Stimulated activated CD4-positive, alpha-beta T cell treated with anti-CD3 and anti-CD28 coated beads, Interleukin-12 subunit alpha, Interleukin-12 subunit beta, amount 100 ng/mL, for 4 hours (primary cell): ENCODE data around the gene ASPDH.
A peak's percentile ranks its signal among the peaks of the same experiment; 100 is the strongest.

Source experiments
- DNase-seq: peaks from one replicate; pipeline ENCODE4 v3.0.0-alpha.2; 2020

Gene ASPDH

DNA sequence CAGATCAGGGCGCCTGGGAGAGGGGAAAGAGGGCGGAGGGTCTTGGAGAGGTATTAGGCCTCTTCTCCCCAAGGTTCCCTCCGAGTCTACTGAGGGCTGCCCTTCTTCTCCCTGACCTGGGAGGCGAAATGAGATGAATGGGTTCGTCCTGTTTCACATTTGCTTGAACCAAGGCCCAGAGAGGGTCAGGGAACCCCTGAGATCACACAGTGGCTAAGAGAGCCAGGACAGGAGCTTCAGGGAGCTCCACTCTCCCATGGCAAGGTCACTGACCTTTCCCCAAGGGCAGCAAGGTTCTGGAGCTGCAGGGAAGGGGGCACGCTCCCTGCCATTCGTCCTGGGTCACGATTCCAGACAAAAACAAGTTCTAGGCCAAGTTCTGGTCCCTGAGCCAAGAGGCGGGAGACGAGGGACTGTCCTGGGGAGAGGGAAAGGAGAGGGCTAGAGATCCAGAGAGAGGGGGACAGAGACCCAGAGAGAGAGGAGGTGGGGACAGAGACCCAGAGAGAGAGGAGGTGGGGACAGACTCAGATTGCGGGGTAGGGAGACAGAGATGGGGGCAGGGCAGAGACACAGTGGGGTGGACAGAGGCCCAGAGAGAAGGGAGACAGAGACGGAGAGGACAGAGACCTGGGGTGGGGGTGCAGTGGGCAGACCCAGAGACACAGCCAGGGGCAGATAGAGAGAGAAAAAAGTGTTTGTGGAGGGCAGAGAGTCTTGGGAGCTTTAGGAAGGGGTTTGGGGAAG, 541 bp downstream of the ASPDH start:
- no peak for DNase-seq

DNA sequence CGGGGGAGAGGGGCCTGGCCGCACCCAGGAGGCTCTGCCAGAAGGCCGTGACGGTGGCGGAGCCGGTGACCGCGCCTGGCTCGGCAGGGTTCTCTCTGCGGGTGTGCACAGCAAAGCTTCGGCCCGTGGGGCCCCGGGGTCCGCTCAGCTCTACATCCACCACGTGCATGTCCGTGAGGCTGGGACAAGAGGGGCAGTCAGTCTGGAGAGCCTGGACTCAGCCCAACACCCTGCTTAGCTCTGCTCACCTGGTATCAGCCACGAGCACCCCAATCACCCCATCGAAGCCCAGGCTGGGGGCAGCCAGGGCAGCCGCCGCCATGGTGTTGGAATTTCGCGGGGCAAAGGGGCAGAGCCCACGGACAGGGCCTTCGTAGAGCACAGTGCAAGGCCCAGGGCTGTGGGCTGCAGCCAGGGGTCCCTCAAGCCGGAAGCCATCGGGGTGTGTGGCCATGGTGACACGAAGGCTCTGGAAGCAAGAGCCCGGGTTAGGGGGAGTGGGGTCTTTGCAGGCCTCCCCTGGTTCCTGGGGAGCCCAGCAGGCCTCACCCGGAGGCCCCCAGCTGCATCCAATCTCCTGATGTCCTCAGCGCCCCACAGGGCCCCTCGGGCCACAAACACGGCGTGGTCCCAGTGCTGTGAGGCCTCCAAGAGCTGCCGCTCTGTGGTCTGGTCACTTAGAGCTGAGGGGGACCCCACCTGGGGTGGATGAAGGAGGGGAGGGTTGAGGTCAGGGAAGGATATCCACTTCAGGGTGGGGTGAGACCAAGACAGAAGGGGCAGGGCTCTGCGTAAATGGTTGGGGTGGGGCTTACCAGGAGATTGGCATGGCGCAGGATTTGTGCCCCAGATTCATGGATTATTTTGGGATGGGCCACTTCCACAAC, 1.4 kb downstream of the ASPDH start:
- no peak for DNase-seq

DNA sequence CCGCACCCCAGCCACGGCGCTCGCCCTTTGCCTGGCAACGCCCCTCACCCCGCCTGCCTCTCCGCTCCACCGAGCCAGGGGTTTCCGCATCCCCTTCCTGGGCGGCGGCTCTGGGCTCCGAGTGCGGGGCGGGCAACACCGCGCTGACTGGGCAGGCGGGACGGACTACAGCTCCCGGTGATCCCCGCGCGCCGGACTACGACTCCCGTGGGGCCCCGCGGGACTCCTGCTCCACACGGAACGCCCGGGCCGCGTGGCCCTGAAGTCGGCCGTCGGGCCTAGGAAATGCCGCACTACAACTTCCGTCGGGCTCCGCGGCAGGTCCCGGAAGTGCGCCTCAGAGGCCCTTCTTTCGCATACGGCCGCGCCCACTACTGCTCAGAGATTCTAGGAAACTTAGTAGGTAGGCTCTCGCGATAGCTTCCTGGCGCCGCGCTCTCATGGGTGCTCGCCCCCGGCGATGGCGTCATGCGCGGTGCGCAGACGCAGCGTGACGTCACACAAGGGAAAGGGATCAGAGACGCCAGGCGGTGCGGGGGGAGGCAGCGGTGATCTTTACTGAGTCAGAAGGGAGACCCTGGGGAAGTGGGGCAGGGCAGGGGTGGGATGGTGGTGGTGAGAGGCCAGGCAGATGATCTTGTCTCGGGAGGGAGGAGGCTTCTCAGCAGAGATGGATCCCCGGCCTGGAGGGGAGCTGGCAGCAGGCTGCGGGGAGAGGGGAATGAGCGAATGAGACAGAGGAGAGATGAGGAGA, 2.5 kb downstream of the ASPDH start, which contains the start of gene JOSD2:
Gene JOSD2 (minus strand): TSS at position 123 of the 754 bp plus-strand sequence. CDS start 760 bp downstream, outside the sequence.
- DNase-seq: peak; percentile 95

DNA sequence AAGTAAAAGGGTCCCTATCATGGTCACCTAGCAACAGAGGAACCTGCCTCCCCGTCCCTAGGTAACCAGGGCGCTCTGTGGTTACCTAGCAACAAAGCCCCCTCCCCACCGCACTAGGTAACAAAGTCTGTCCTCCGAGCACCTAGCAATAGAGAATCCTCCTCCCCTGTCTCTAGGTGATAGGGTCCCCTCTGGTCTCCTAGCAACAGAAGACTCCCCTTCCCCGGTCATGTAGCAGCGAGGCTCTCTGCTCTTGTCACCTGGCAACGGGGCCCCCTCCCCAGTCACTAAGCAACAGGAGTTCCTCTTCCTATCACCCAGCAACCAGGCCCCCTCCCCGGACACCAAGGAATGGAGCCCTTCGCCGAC, 3.0 kb downstream of the ASPDH start:
- DNase-seq: no peak

DNA sequence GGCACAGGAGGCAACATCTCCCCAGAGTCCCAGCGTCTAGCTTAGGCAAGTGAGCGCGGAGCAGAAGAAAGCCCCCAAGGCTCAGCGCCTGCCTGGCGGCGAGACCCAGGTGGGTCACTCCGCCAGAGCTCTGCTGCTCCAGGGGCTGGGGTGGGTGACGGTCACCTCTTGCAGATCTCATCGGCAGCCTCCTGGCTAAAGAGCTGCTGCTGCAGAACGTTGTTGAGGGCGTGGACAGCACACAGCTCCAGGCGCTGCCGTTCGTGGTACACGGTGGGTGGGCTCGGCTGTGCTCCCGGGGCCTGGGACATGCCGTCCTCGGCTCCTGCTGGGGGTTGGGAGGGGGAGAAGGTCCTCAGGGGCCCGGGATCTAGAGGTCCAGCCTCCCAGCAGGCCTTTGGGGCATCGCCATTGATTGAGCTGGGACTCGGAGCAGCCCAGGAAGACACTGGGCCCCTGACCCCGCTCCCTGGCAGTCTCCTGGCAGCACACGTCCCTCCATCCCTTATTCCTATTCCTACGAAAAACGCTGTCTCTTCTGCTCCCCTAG, 3.5 kb downstream of the ASPDH start:
- no peak for DNase-seq

DNA sequence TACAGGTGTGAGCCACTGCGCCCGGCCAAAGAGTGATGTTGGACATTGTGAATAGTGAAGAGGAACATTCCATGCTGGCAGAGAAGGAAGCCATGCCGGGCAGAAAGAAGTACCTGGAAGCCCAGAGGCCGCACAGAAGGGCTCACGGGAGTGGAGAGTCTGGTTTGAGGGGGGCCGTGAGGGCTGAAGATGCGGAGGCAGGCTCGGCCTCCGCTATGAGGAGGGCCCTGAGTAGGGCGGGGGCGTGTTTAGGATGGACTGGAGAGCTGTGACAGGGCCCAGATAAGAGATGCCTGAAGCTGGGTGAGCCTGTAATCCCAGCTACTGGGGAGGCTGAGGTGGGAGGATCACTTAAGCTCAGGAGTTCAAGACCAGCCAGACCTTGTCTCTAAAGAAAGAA, 4.3 kb downstream of the ASPDH start:
- no peak for DNase-seq

DNA sequence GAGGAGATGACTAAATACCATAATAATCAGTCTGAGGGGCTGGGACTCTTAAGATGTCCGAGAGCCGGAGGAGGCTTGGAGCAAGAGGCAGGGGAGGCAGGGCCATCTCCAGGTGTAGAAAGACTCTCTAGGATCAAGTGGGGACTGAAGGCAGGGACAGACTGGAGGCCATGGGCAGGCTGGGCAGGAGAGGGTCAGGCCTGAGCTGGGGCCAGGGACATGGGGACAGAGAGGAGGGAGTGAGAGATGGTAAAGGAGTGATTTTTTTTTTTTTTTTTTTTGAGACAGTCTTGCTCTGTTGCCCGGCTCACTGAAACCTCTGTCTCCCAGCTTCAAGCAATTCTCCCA, 4.9 kb downstream of the ASPDH start:
- no peak for DNase-seq

DNA sequence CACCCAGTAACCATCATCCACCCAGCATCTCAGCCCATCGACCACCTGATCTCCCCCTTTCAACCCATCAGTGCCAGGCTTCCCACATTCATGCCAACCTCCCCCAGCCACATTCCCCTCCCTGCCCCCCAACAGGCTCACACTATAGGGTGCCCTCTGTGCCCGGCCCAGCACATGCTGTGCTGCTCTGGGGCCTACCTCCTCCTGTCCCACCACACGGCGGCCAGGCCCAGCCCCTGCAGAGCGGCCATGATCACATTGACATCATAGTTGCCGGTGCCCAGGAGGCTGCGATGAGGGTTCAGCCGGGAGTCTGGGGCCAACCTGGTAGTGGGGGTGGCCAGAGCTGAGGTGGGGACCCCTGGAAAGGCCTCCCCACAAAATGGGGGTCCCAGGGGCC, 6.3 kb downstream of the ASPDH start:
- DNase-seq: no peak

DNA sequence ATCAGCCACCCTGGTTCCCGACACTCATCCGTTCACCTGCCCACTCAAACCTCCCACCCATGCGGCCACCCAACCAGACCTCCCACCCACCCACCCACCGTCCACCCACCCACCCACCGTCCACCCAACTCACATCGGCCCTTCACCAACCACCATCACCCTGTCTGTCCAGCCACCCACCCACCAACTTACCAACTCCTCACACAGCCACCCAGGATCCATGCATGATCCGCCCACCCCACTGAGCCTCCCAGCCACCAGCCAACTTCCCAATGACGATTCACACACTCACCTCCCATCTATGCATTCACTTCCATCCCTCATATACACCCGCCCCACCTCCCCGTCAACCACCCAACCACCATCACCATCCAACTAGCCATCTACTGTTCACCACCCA, 7.0 kb downstream of the ASPDH start:
- DNase-seq: no peak

DNA sequence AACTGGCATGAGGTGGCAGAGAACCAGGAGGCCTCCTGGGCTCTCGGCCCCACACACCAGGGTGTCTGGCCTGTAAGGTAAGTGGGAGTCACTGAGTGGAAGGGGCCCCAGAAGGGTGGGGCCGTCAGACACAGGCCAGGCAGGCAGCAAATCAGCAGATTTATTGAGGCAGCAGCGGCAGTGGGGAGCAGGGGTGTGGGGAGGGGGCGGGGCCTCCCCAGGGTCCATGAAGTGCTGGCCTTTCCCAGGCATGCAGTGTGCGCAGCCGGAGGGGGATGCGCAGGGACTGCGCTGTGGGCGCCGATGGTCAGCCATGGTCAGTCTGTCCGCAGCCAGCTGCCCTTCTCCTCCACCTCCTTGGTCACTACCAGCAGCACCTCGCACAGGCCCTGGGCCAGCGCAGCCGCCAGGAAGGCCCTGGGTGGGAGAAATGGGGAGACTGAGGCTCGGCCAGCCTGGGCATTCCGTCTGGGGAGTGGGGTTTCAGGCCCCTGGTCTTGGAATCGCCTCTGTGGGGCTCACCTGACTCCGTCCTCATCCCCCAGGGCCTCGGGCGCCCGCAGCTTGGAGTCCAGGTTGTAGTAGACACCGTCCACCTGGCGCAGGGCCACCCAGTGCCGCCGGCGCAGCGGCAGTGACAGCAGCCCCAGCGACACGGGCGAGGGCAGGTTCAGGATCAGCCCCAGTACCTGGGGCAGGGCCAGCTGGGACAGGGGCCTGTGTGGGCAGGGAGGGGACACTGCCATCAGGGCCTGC, 7.7 kb downstream of the ASPDH start:
- DNase-seq: no peak

DNA sequence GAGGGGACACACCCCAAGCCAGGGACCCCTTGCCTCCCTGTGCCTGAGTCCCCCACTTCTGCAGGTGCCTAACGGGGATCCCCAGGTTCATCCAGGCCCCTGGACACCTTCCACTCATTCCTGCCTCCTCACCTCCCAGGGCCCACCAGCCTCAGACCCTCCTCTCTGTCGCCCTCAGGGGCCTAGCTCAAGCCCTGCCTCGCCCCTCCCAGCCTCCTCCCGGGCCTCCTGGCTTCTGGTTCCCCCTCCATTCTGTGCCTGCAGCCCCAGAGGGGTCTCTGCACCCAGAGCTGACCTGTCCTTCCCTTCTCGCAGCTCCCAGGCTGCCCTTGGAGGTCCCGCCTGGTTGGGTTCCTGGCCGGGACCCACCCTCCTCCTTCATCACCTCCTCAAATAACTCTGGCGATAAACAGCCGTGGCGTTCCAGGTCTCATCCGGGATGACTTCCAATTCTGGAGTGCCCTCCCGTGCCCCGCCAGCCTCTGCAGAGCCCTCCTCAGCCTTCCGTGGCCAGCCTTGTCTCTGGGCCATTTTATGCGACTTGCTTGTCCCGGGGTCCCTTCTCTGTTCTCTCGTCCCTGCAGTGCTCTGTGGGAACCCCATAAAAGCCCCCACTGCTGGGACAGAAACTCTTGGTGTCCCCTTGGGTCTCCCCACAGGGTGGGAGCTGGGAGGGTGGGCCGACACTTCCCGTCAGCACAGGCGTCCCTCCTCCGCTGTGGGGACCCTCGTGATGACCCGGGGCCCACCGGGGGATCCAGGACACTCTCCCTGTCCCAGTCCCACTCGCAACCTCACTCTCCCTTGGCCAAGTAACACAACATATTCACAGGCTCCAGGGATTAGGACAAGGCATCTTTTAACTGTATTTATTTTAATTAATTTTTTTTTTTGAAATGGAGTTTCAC, 11.9 kb downstream of the ASPDH start:
- no peak for DNase-seq

DNA sequence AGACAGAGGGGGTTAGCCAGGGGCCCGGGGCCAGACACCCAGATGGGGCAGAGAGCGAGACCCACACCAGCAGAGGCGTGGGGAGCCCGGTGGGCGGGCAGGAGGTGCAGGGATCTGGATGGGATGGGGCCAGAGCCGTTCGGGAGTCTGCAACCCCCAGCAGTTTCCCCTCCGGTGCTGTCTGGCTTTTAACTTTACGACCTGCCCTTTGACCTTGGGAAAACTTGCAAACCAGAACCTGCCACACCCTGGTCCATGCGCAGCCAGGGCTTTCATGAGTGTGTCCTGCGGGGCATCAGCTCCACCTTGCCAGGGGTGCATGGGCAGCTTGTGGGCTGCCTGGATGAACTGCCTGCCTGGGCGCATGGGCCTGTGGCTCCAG, 12.5 kb downstream of the ASPDH start:
- no peak for DNase-seq

DNA sequence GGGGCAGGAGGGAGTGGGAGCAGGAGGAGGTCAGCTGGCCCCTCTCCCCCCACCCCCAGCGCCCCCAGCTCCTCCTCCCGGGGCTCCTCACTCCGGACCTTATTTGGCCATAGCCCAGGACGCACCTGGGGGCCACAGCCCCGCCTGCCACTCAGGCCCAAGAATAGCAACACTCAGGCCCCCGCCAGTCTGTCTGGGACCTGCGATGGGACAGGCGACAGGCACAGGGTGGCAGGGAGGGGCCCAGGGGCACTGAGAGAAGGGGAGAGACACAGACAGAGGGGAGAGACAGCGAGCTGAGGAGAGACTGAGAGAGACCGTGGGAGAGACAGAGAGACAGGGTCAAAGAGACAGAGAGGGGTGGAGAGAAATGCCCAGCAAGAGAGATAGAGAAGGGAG, 13.0 kb downstream of the ASPDH start:
- no peak for DNase-seq

DNA sequence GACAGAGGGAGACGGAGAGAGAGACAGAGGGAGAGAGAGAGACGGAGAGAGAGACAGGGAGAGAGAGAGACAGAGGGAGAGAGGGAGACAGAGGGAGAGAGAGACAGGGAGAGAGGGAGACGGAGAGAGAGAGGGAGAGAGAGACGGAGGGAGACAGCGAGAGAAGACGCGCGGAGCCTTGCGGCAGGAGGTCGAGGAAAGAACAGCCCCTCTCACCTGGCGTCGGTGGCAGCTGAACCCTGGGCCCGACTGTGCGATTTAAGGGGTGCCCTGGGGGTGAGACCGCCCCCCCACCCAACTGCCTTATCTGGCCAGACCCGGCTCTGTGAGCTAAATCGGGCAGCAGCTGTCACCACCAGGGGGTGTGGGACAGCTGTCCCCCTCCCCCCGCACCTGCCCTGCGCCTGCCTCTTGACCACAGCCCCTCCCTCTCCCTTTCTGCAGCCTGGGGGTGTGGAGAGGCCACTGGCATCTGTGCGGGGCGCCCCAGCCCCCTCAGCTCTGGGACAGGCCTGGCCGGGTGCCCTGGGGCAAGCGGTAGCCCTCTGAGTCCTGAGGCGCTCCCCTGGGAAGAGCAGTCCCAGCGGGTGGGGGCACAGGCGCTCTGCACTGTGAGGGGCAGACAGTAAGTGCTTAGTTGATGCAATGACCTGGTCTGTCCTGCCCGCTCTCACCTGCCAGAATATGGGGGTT, 13.5 kb downstream of the ASPDH start:
- no peak for DNase-seq

DNA sequence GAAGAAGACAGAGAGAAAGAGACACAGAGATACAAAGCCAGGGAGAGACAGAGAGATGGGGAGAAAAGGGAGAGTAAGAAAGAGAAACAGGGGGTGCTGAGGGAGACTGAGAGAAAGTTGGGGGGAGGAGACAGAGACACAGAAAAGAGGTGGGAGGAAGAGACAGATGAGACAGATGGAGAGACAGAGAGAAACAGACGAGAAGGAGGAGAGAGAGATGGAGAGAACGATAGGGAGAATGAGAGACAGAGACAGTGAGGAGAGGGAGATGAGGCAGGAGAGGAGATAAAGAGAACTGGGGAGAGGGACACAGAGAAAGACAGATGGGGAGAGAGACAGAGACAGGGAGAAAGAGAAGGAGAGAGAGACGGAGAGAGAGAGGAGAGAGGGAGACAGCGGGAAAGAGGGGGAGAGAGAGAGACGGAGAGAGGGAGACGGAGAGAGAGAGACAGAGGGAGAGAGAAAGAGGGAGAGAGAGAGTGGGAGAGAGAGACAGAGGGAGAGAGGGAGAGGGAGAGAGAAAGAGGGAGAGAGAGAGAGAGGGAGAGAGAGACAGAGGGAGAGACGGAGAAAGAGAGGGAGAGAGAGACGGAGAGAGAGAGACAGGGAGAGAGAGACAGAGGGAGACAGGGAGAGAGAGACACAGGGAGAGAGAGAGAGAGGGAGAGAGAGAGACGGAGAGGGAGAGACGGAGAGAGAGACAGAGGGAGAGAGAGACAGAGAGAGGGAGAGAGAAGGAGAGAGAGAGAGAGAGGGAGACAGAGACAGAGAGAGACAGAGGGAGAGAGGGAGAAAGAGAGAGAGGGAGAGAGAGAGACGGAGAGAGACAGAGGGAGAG, 15.3 kb downstream of the ASPDH start:
- DNase-seq: no peak

DNA sequence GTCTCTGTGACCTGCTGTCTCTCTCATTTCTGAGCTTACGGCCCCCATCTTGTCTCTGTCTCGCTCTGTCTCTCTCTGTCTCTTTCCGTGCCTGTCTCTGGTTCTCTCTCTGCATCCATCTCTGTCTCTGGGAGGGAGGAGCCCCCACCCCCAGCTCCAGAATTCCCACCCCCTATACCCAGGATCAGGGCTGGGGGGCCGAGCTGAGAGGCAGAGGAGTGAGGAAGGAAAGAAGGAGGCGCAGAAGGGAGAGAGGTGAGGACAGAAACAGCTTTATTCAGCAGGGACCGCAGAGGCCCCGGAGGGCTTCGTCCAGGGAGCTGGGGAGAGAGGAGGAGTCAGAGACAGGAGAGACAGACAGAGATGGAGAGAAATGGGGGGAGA, 16.7 kb downstream of the ASPDH start:
- no peak for DNase-seq

DNA sequence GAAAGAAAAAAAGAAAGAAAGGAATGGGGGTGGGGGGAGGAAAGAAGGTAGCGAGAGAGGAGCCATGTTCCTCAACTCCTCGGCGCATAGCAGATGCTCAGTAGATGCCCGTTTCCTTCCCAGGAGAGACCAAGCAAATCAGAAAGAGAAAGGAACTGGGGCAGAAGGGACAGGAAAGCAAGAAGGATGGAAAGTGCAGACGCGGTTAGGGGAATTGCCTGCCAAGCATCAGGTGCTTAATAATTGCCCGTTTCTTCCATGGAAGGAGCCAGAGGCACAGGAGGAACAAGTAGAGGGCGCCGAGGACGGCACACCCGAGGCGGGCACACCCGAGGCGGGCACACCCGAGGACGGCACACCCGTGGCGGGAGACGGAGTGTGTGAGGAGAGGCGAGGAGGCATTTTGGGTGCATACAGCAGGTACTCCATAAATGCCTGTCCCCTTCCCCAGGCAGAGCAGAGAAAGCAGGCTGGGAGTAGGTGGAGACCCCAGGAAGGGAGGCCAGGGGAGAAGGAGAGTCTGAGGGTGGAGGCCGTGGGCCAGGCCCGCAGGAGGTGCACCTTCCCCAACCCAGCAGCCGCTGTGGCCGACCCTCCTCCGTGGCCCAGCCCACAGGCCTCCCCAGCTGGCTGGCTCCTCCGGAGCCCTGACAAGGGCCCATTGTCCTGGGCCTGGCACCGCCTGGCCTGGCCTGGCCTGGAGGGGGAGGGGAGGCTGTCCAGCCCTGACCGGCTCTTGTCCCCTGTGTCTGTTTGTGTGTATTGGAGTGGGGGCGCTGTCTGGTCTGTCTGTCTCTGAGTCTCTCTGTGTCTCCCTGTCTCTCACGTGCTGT, 17.3 kb downstream of the ASPDH start:
- DNase-seq: no peak

DNA sequence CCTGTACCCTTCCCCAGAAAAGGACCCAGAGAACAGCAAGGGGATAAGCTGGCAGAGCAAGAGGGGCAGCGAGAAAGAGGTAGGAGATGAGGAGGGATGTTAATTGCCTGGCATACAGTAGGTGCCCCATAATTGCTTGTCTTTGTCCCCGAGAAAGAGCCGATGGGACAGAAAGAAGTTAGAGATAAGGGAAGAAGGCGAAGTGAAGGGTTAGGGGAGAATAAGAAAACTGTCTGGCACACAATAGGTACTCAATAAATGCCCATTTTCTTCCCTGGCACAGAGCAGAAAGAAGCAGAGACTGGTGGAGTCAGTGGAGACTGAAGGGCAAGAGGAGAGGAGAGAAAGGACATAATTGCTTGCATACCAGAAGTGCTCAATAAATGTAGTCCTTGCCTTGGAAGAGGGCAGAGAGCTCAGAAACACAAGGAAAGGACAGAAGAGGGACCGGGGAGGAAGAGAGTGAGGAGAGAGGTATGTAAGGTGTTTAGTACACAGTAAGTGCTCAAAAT, 18.6 kb downstream of the ASPDH start:
- no peak for DNase-seq
